ENCODE measurements around the gene AHCYL2.
"Not testable (repeated sequence)": the region's sequence is repeated elsewhere in the genome, so short reads cannot be mapped to it uniquely, and the experiment has no call there.

Gene AHCYL2

GRCh38 chr7:129387537-129387936 is 162.7 kb downstream of the AHCYL2 start:
- DNase-seq = no peak

GRCh38 chr7:129388333-129389098 is 163.7 kb downstream of the AHCYL2 start:
- no peak for DNase-seq

GRCh38 chr7:129389829-129390228 is 165.0 kb downstream of the AHCYL2 start:
- no peak for DNase-seq

- no peak for DNase-seq
These were observed 165.5 kb downstream of the AHCYL2 start for GRCh38 chr7:129390314-129390713.

GRCh38 chr7:129391546-129392171 is 166.8 kb downstream of the AHCYL2 start:
- no peak for DNase-seq

- no peak for DNase-seq
These were observed 168.4 kb downstream of the AHCYL2 start for GRCh38 chr7:129393255-129393654.

GRCh38 chr7:129394101-129394500 is 169.3 kb downstream of the AHCYL2 start:
- DNase-seq = no peak

GRCh38 chr7:129394982-129395914 is 170.4 kb downstream of the AHCYL2 start:
- DNase-seq = no peak

GRCh38 chr7:129401228-129401966 is 176.6 kb downstream of the AHCYL2 start:
- DNase-seq = no peak

GRCh38 chr7:129401967-129402860 is 177.4 kb downstream of the AHCYL2 start:
- DNase-seq = no peak

- no peak for DNase-seq
These were observed 180.7 kb downstream of the AHCYL2 start for GRCh38 chr7:129405527-129405926.

- DNase-seq = not testable (repeated sequence)
These were observed 185.4 kb downstream of the AHCYL2 start for GRCh38 chr7:129410238-129410637.

- DNase-seq = no peak
These were observed 187.7 kb downstream of the AHCYL2 start for GRCh38 chr7:129412501-129412900.

GRCh38 chr7:129417073-129417472 is 192.2 kb downstream of the AHCYL2 start:
- DNase-seq = no peak

GRCh38 chr7:129421717-129422250 is 197.0 kb downstream of the AHCYL2 start:
- no peak for DNase-seq

- no peak for DNase-seq
These were observed 197.9 kb downstream of the AHCYL2 start for GRCh38 chr7:129422727-129423126.

GRCh38 chr7:129423700-129424410 is 199.0 kb downstream of the AHCYL2 start:
- no peak for DNase-seq

- no peak for DNase-seq
These were observed 201.7 kb downstream of the AHCYL2 start for GRCh38 chr7:129426482-129426881.

GRCh38 chr7:129427526-129428045 is 202.8 kb downstream of the AHCYL2 start:
- no peak for DNase-seq

- DNase-seq = no peak
These were observed 207.2 kb downstream of the AHCYL2 start for GRCh38 chr7:129431911-129432643.
